Trophoblast cell (in vitro differentiated cells and primary cell): ENCODE data around the gene CLEC2A.

Source experiments
- DNase-seq, 2 donors: peaks; one replicate each; pipeline ENCODE4 v3.0.0-alpha.2; 2016
- H2AFZ ChIP-seq: 2 replicates; pipeline ENCODE4 v1.6.1; 2013; ENCODE audit warnings: low read length, moderate library complexity, mild to moderate bottlenecking; ENCODE audit not compliant: insufficient read depth, poor library complexity
- H2AK5ac ChIP-seq: 2 replicates; pipeline ENCODE4 v1.6.1; 2013; ENCODE audit warnings: mild to moderate bottlenecking, low read length
- H2BK120ac ChIP-seq: 2 replicates; pipeline ENCODE4 v1.6.1; 2013; ENCODE audit warnings: low read length, mild to moderate bottlenecking, moderate library complexity; ENCODE audit not compliant: insufficient read depth, poor library complexity
- H2BK12ac ChIP-seq: 2 replicates; pipeline ENCODE4 v1.6.1; 2013; ENCODE audit warnings: mild to moderate bottlenecking, low read length, moderate library complexity
- H2BK5ac ChIP-seq: 2 replicates; pipeline ENCODE4 v1.6.1; 2013; ENCODE audit warnings: low read length, low read depth, moderate library complexity, mild to moderate bottlenecking; ENCODE audit not compliant: poor library complexity
- H3K14ac ChIP-seq: 2 replicates; pipeline ENCODE4 v1.6.1; 2013; ENCODE audit warnings: mild to moderate bottlenecking, low read length
- H3K18ac ChIP-seq: 2 replicates; pipeline ENCODE4 v1.6.1; 2013; ENCODE audit warnings: mild to moderate bottlenecking, low read length
- H3K23ac ChIP-seq: 2 replicates; pipeline ENCODE4 v1.6.1; 2013; ENCODE audit warnings: low read length
- H3K27ac ChIP-seq: 2 replicates; pipeline ENCODE4 v1.5.1; 2013; ENCODE audit warnings: low read depth, mild to moderate bottlenecking, inconsistent platforms, low read length, moderate library complexity
- H3K27me3 ChIP-seq: 2 replicates; pipeline ENCODE4 v1.6.1; 2013; ENCODE audit warnings: inconsistent platforms, mild to moderate bottlenecking, low read length, moderate library complexity; ENCODE audit not compliant: insufficient read depth
- H3K36me3 ChIP-seq, 2 experiments: 1 replicate in 1 of 2; 2 replicates in 1 of 2; pipeline ENCODE4 v1.6.1; 2013; ENCODE audit warnings: low read length in 2 of 2, mild to moderate bottlenecking in 2 of 2, moderate library complexity in 1 of 2; ENCODE audit not compliant: insufficient read depth in 2 of 2, control insufficient read depth in 1 of 2
- H3K4ac ChIP-seq: 2 replicates; pipeline ENCODE4 v1.6.1; 2013; ENCODE audit warnings: low read depth, mild to moderate bottlenecking, low read length, moderate library complexity
- H3K4me1 ChIP-seq, 2 experiments: 1 replicate in 1 of 2; 2 replicates in 1 of 2; pipeline ENCODE4 v1.6.1; 2013; ENCODE audit warnings: low read length in 2 of 2, mild to moderate bottlenecking in 2 of 2, moderate library complexity in 1 of 2; ENCODE audit not compliant: insufficient read depth in 2 of 2, control insufficient read depth in 1 of 2
- H3K4me2 ChIP-seq: 2 replicates; pipeline ENCODE4 v1.6.1; 2013; ENCODE audit warnings: inconsistent platforms, mild to moderate bottlenecking, low read length, moderate library complexity
- H3K4me3 ChIP-seq: 2 replicates; pipeline ENCODE4 v1.5.1; 2013; ENCODE audit warnings: mild to moderate bottlenecking, low read depth, low read length, inconsistent platforms
- H3K79me1 ChIP-seq: one replicate; pipeline ENCODE4 v1.6.1; 2013; ENCODE audit warnings: low read length
- H3K79me2 ChIP-seq: 2 replicates; pipeline ENCODE4 v1.6.1; 2013; ENCODE audit warnings: low read length, mild to moderate bottlenecking; ENCODE audit not compliant: control insufficient read depth, insufficient read depth, poor library complexity
- H3K9ac ChIP-seq: 2 replicates; pipeline ENCODE4 v1.6.1; 2013; ENCODE audit warnings: mild to moderate bottlenecking, low read length
- H3K9me3 ChIP-seq: 2 replicates; pipeline ENCODE4 v1.6.1; 2013; ENCODE audit warnings: low read depth, mild to moderate bottlenecking, control low read depth, inconsistent platforms, low read length; ENCODE audit not compliant: insufficient read depth
- H4K12ac ChIP-seq: 2 replicates; pipeline ENCODE4 v1.6.1; 2013; ENCODE audit warnings: low read depth, mild to moderate bottlenecking, low read length, moderate library complexity
- H4K8ac ChIP-seq: 2 replicates; pipeline ENCODE4 v1.6.1; 2013; ENCODE audit warnings: low read depth, mild to moderate bottlenecking, low read length, moderate library complexity
- H4K91ac ChIP-seq: one replicate; pipeline ENCODE4 v1.6.1; 2013; ENCODE audit warnings: low read depth, mild to moderate bottlenecking, low read length, moderate library complexity
- WGBS: extraction: QIAGEN DNeasy Blood & Tissue Kit; methylation state at CpG from one replicate; pipeline ENCODE4 v1.1.7; 2013; ENCODE audit warnings: missing lambda C conversion rate; ENCODE audit not compliant: insufficient read length, insufficient coverage; ENCODE audit errors: extremely low coverage; 5-methylcytosine and 5-hydroxymethylcytosine counted together

The CLEC2A gene

DNA sequence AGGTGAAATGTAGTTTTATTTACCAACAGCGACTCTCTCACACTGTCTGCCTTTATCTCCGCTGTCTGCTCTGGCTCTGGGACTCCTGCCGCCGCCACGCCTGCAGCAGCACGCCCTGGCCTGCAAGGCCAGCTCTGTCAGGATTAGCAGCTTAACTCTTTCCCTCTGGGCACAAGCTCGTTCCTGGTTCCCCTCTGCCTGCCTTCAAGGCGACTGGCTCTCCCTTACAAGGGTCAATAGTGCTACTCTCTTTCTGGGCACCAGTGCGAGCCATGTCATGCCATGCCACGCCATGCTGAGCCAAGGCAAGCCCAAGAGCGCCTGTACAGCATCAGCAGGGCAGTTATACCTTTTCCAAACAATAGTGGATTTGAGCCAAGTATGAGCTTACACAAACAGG is 59.4 kb downstream of the CLEC2A start:
- Histone ChIP-seq H3K4me2 (no peak overlapping the region), H4K91ac (no peak overlapping the region), H3K9me3 (no peaks in the 10 kb centered on the region), H3K4me3 (no peak overlapping the region), H3K27me3 (no peaks in the 10 kb centered on the region), H3K23ac (no peak overlapping the region), H3K9ac (no peak overlapping the region), H3K4me1 (no peaks in the 10 kb centered on the region), H3K14ac (no peak overlapping the region), H2BK12ac (no peak overlapping the region), H3K27ac (no peak overlapping the region), H4K12ac (no peak overlapping the region), H4K8ac (no peak overlapping the region), H2AK5ac (no peak overlapping the region), H3K36me3 (no peaks in the 10 kb centered on the region), H3K4ac (no peak overlapping the region), H2BK5ac (no peak overlapping the region), H2BK120ac (no peak overlapping the region), H2AFZ (no peak overlapping the region), H3K79me1 (no peaks in the 10 kb centered on the region), H3K18ac (no peak overlapping the region), H3K79me2 (no peaks in the 10 kb centered on the region)
- DNase-seq, result no peak
- no CpG with 5 or more reads among the region's 11 CpGs for WGBS

- Histone ChIP-seq H3K27ac (no peak overlapping the region), H2BK12ac (no peak overlapping the region), H4K91ac (no peak overlapping the region), H2AK5ac (no peak overlapping the region), H2AFZ (no peak overlapping the region), H2BK5ac (no peak overlapping the region), H4K8ac (no peak overlapping the region), H3K9ac (no peak overlapping the region), H3K36me3 (no peaks in the 10 kb centered on the region), H3K18ac (no peak overlapping the region), H3K4me2 (no peak overlapping the region), H3K14ac (no peak overlapping the region), H3K9me3 (no peaks in the 10 kb centered on the region), H3K79me1 (no peaks in the 10 kb centered on the region), H3K4me3 (no peak overlapping the region), H2BK120ac (no peak overlapping the region), H4K12ac (no peak overlapping the region), H3K79me2 (no peaks in the 10 kb centered on the region), H3K23ac (no peak overlapping the region), H3K27me3 (no peaks in the 10 kb centered on the region), H3K4me1 (no peaks in the 10 kb centered on the region), H3K4ac (no peak overlapping the region)
- WGBS, result no CpG with 5 or more reads among the region's 3 CpGs
- DNase-seq, result no peak
These were observed 60.0 kb downstream of the CLEC2A start for GRCh38 chr12:9872162-9872561.

GRCh38 chr12:9870286-9870866 is 61.8 kb downstream of the CLEC2A start:
- Histone ChIP-seq H3K4ac (no peak overlapping the region), H3K36me3 (no peaks in the 10 kb centered on the region), H2AK5ac (no peak overlapping the region), H4K12ac (no peak overlapping the region), H3K9me3 (no peaks in the 10 kb centered on the region), H2BK5ac (no peak overlapping the region), H3K14ac (no peak overlapping the region), H3K4me1 (no peaks in the 10 kb centered on the region), H3K4me2 (no peak overlapping the region), H3K23ac (no peak overlapping the region), H2BK120ac (no peak overlapping the region), H3K27me3 (no peaks in the 10 kb centered on the region), H3K27ac (no peak overlapping the region), H3K4me3 (no peak overlapping the region), H4K8ac (no peak overlapping the region), H3K18ac (no peak overlapping the region), H3K79me2 (no peaks in the 10 kb centered on the region), H2BK12ac (no peak overlapping the region), H3K9ac (no peak overlapping the region), H3K79me1 (no peaks in the 10 kb centered on the region), H4K91ac (no peak overlapping the region), H2AFZ (no peak overlapping the region)
- DNase-seq, result no peak
- no CpG with 5 or more reads among the region's 2 CpGs for WGBS

DNA sequence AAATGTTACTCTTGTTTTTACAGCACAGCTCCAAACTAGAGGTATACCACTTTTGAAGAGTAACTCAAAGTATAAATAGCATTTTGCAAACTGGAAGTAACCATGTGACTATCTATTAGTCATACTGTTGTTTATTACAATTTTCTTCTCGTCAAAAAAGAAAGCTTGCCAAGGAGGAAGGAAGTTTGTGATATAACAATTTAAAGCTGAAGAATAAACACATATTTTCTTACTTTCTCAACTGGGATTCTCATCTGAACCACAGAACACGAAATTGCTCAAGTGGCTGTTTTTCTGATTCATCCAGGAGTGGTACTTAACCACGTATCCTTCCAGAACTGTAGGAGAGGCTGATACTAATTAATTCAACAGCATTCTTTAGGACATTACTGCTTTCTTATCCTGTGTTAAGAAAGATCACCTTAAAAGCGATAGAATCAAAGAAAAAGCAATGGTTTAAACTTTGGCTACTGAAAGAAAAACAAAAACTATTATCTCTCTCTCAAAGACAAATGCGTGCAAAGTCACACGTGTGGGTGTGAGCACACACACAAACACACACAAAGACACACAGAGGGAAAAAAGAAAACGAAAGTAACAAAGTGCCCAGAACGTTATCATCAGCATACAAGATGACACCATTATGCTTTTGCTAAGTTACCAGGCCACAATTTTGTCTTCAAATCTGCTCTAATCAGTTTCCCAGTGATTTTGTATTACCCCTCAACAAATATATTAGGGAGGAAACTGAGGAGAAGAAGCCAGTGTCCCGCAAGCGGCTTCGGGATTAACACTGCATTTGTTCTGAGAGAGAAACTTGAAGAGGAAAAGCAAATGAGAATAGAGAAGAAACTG is 62.6 kb downstream of the CLEC2A start, which contains the start of gene CLEC2B:
CLEC2B (minus strand) TSS at position 48 of the 855 bp plus-strand sequence.
- WGBS, result no CpG with 5 or more reads among the region's 11 CpGs
- Histone ChIP-seq H3K27me3 (no peaks in the 10 kb centered on the region), H3K9me3 (no peaks in the 10 kb centered on the region), H3K4me2 (no peak within 1 kb of the TSS), H4K8ac (no peak within 1 kb of the TSS), H2AFZ (no peak within 1 kb of the TSS), H4K12ac (no peak within 1 kb of the TSS), H4K91ac (no peak within 1 kb of the TSS), H3K4me1 (no peaks in the 10 kb centered on the region), H3K18ac (no peak within 1 kb of the TSS), H3K23ac (no peak within 1 kb of the TSS), H3K9ac (no peak within 1 kb of the TSS), H2BK12ac (no peak within 1 kb of the TSS), H3K4ac (no peak within 1 kb of the TSS), H2AK5ac (no peak within 1 kb of the TSS), H2BK5ac (no peak within 1 kb of the TSS), H3K14ac (no peak within 1 kb of the TSS), H3K27ac (no peak within 1 kb of the TSS), H3K36me3 (no peaks in the 10 kb centered on the region), H3K4me3 (no peak within 1 kb of the TSS), H3K79me1 (no peaks in the 10 kb centered on the region), H3K79me2 (no peaks in the 10 kb centered on the region), H2BK120ac (no peak within 1 kb of the TSS)
- peak in 1 of 2 donors; percentile 23 for DNase-seq
